HG02970 (cell line): ENCODE results near the gene RHOT1.
"Not testable (repeated sequence)": the region's sequence is repeated elsewhere in the genome, so short reads cannot be mapped to it uniquely, and the experiment has no call there.

ENCODE experiments used
- ATAC-seq: cut with Tn5 transposase; IDR thresholded peaks from one replicate; pipeline ENCODE4 v1.9.1; 2021; ENCODE audit warnings: mild to moderate bottlenecking, moderate library complexity, moderate number of reproducible peaks; ENCODE audit not compliant: unreplicated experiment, low FRiP score

Gene RHOT1

GRCh38 chr17:32142038-32142856 is at the start of gene RHOT1:
Gene RHOT1, plus strand, starts transcription at chr17:32142502. Its CDS starts 191 bp downstream, at chr17:32142693.
- peak; percentile 78 for ATAC-seq

GRCh38 chr17:32099686-32100085 is 42.6 kb upstream of the RHOT1 start:
- no peak for ATAC-seq

GRCh38 chr17:32100323-32100722 is 42.0 kb upstream of the RHOT1 start:
- ATAC-seq = not testable (repeated sequence)

- no peak for ATAC-seq
These were observed 41.2 kb upstream of the RHOT1 start for GRCh38 chr17:32100971-32101631.

GRCh38 chr17:32102172-32102571 is 40.1 kb upstream of the RHOT1 start:
- no peak for ATAC-seq

- ATAC-seq = no peak
These were observed 39.6 kb upstream of the RHOT1 start for GRCh38 chr17:32102646-32103186.

GRCh38 chr17:32103476-32104113 is 38.7 kb upstream of the RHOT1 start:
- ATAC-seq = no peak

- no peak for ATAC-seq
These were observed 38.1 kb upstream of the RHOT1 start for GRCh38 chr17:32104158-32104557.

GRCh38 chr17:32106471-32106981 is 35.8 kb upstream of the RHOT1 start:
- not testable (repeated sequence) for ATAC-seq

GRCh38 chr17:32107194-32107593 is 35.1 kb upstream of the RHOT1 start:
- ATAC-seq = not testable (repeated sequence)

- no peak for ATAC-seq
These were observed 31.7 kb upstream of the RHOT1 start for GRCh38 chr17:32110596-32110995.

- ATAC-seq = no peak
These were observed 31.0 kb upstream of the RHOT1 start for GRCh38 chr17:32111141-32111771.

- no peak for ATAC-seq
These were observed 29.9 kb upstream of the RHOT1 start for GRCh38 chr17:32112416-32112815.

GRCh38 chr17:32114536-32114935 is 27.8 kb upstream of the RHOT1 start:
- ATAC-seq = no peak

- not testable (repeated sequence) for ATAC-seq
These were observed 26.8 kb upstream of the RHOT1 start for GRCh38 chr17:32115546-32115945.

- no peak for ATAC-seq
These were observed 25.4 kb upstream of the RHOT1 start for GRCh38 chr17:32116937-32117336.

GRCh38 chr17:32117399-32117798 is 24.9 kb upstream of the RHOT1 start:
- no peak for ATAC-seq

GRCh38 chr17:32118088-32118487 is 24.2 kb upstream of the RHOT1 start:
- not testable (repeated sequence) for ATAC-seq

GRCh38 chr17:32118835-32119234 is 23.5 kb upstream of the RHOT1 start:
- ATAC-seq = no peak

- no peak for ATAC-seq
These were observed 22.2 kb upstream of the RHOT1 start for GRCh38 chr17:32120141-32120540.
